Memory B cell (primary cell): Measurements from ENCODE around the gene COL23A1.

ENCODE experiments used
- ATAC-seq: fragments of 150-1000 bp; cut with Tn5 transposase; 2 replicates; pipeline ENCODE4 v1.10.0; 2021; ENCODE audit warnings: low read depth, mild to moderate bottlenecking, moderate library complexity
- DNase-seq, 2 donors: peaks; one replicate each; pipeline ENCODE4 v3.0.0; 2022; ENCODE audit warnings: low spot score in 2 of 2
- H3K27ac Mint-ChIP-seq: one replicate; pipeline ENCODE4 v1.8.0; 2022; ENCODE audit warnings: mild to moderate bottlenecking, moderate library complexity, mixed read lengths
- H3K27me3 Mint-ChIP-seq: one replicate; pipeline ENCODE4 v1.8.0; 2022; ENCODE audit warnings: mixed read lengths
- H3K36me3 Mint-ChIP-seq: one replicate; pipeline ENCODE4 v1.8.0; 2022; ENCODE audit warnings: mild to moderate bottlenecking, mixed read lengths
- H3K4me1 Mint-ChIP-seq: one replicate; pipeline ENCODE4 v1.8.0; 2022; ENCODE audit warnings: mixed read lengths
- H3K4me3 Mint-ChIP-seq: one replicate; pipeline ENCODE4 v1.8.0; 2022; ENCODE audit warnings: mild to moderate bottlenecking, moderate library complexity, mixed read lengths
- H3K9me3 Mint-ChIP-seq: one replicate; pipeline ENCODE4 v1.8.0; 2022; ENCODE audit warnings: mixed read lengths

Gene COL23A1

GRCh38 chr5:178421699-178422399 is 168.3 kb downstream of the COL23A1 start:
- DNase-seq (no peak), ATAC-seq (no peak)
- Mint-ChIP-seq H3K4me1 (no peaks in the 10 kb centered on the region), H3K36me3 (no peaks in the 10 kb centered on the region), H3K27me3 (peaks cover 5% of the 10 kb centered on the region), H3K9me3 (no peaks in the 10 kb centered on the region), H3K4me3 (no peak overlapping the region), H3K27ac (no peak overlapping the region)

- H3K4me1 Mint-ChIP-seq: no peaks in the 10 kb centered on the region
- DNase-seq: no peak
- no peak overlapping the region for H3K27ac Mint-ChIP-seq
- no peaks in the 10 kb centered on the region for H3K36me3 Mint-ChIP-seq
- H3K4me3 Mint-ChIP-seq: no peak overlapping the region
- ATAC-seq: no peak
- H3K27me3 Mint-ChIP-seq: peaks cover 5% of the 10 kb centered on the region
- H3K9me3 Mint-ChIP-seq: no peaks in the 10 kb centered on the region
Measured at GRCh38 chr5:178421128-178421527, 169.1 kb downstream of the COL23A1 start.

- Mint-ChIP-seq H3K27me3 (peaks cover 7% of the 10 kb centered on the region), H3K4me1 (no peaks in the 10 kb centered on the region), H3K4me3 (no peak overlapping the region), H3K36me3 (no peaks in the 10 kb centered on the region), H3K27ac (no peak overlapping the region), H3K9me3 (no peaks in the 10 kb centered on the region)
- ATAC-seq: no peak
- no peak for DNase-seq
Measured at GRCh38 chr5:178420354-178420781, 169.8 kb downstream of the COL23A1 start.

DNA sequence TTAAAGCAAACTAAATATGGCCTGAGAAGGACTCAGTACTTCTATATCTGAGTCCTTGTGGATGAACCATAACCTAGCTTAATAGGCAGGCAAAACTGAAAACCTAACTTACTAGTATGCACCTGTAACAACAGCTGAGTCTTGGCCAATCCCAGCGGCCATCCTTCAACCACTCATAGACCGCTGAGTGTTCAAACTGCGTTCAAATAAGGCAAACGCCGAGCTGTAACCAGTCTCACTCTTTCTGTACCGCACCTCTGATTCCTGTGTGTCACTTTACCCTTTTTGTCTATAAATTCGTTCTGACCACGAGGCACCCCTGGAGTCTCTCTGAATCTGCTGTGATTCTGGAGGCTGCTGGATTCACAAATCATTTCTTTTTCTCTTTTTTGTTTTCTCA is 170.5 kb downstream of the COL23A1 start:
- Mint-ChIP-seq H3K9me3 (no peaks in the 10 kb centered on the region), H3K36me3 (no peaks in the 10 kb centered on the region), H3K4me3 (no peak overlapping the region), H3K27me3 (peaks cover 7% of the 10 kb centered on the region), H3K4me1 (no peaks in the 10 kb centered on the region), H3K27ac (no peak overlapping the region)
- DNase-seq (no peak), ATAC-seq (no peak)

DNA sequence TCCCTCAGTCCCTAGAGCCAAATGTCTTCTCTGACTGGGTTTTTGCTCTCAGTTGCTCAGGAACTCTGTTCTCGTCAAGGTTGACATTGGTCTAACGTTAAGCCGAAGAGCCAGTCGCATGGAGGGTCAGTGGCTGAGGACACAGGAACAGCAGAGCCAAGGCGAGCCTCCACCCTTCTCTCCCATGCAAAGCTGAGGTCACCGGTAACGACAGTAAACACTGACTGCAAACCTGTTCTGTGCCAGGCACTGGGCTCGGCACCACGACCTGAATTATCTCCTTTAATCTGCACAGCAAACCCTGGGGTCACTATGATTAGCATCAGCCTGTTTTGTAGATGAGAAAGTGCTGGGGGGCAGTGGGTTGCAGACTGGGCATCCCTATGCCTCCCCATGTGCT is 171.0 kb downstream of the COL23A1 start:
- Mint-ChIP-seq H3K4me3 (no peak overlapping the region), H3K4me1 (no peaks in the 10 kb centered on the region), H3K9me3 (no peaks in the 10 kb centered on the region), H3K27ac (no peak overlapping the region), H3K27me3 (peaks cover 7% of the 10 kb centered on the region), H3K36me3 (no peaks in the 10 kb centered on the region)
- ATAC-seq: no peak
- DNase-seq: no peak

DNA sequence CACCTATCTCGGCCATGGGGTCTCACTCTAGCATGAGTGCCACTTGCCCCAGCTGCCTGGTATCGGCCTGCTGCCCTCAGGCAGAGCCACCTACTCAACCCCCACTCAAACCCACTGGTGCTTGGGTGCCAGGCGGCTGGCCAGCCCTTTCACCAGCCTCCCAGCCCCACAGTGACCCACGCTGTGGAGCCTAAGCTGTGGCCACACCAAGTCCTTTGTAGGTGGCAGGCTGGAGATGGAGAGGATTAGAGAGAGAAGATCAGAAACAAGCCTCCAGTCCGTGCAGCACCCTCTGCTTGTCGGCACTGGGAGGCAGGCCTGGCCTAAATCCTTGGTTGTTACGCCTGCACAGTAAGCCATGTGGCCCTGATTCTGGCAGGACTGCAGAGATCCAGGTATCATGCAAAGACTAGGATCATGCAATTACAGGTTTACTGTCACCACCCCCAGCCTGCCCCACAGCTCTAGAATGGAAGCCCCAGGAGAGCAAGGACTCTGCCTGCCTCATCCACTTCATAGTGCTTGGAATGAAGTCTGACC is 171.7 kb downstream of the COL23A1 start:
- DNase-seq (no peak), ATAC-seq (no peak)
- Mint-ChIP-seq H3K27me3 (peaks cover 7% of the 10 kb centered on the region), H3K36me3 (no peaks in the 10 kb centered on the region), H3K9me3 (no peaks in the 10 kb centered on the region), H3K4me3 (no peak overlapping the region), H3K4me1 (no peaks in the 10 kb centered on the region), H3K27ac (no peak overlapping the region)

DNA sequence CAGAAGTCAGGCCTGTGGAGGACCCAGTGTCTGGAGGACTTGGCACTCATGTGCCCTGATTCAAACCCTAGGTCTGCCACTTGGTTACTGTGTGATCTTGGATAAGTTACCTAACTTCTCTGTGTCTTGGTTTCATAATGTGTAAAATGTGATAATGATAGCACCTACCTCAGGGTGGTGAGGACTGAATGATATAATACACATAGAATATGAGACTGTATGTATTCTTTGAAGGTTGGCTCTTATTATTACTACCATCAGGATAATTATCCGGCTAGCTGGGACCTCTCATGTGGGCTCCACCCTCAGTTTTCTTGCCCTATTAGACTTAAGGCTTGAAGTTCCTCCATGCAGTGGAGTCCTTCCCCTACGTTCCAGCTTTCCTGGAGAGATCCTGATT is 172.2 kb downstream of the COL23A1 start:
- ATAC-seq (no peak), DNase-seq (no peak)
- Mint-ChIP-seq H3K27me3 (peaks cover 7% of the 10 kb centered on the region), H3K9me3 (no peaks in the 10 kb centered on the region), H3K4me3 (no peak overlapping the region), H3K4me1 (no peaks in the 10 kb centered on the region), H3K36me3 (no peaks in the 10 kb centered on the region), H3K27ac (no peak overlapping the region)

DNA sequence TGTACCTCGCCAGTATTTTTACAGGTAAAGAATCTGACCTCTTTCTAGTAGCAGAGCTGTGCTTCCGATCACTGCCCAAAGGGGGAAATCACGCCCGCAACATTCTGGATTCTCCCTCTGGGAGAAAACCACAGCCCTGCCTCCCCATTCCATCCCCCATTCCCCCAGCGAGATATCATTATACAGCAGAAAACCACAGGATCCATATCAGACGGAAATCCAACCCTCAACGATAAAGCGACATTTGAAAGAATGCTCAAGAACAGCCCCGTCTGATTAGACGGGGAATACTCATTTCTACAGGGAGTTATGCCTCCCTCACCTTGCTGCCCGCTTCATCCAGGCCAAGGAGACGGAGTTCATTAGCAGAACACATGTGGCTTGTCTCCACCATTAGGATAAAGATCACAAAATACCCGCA is 172.8 kb downstream of the COL23A1 start:
- H3K4me3 Mint-ChIP-seq: no peak overlapping the region
- DNase-seq (no peak), ATAC-seq (no peak)

GRCh38 chr5:178416919-178417318 is 173.3 kb downstream of the COL23A1 start:
- DNase-seq (no peak), ATAC-seq (no peak)
- H3K4me3 Mint-ChIP-seq: no peak overlapping the region
- peaks cover 7% of the 10 kb centered on the region for H3K27me3 Mint-ChIP-seq
- H3K27ac Mint-ChIP-seq: no peak overlapping the region
- H3K36me3 Mint-ChIP-seq: no peaks in the 10 kb centered on the region
- H3K9me3 Mint-ChIP-seq: no peaks in the 10 kb centered on the region
- no peaks in the 10 kb centered on the region for H3K4me1 Mint-ChIP-seq

More for the DNA sequence above, 172.8 kb downstream of the COL23A1 start:
- H3K9me3 Mint-ChIP-seq: no peaks in the 10 kb centered on the region
- H3K27ac Mint-ChIP-seq: no peak overlapping the region
- no peaks in the 10 kb centered on the region for H3K36me3 Mint-ChIP-seq
- peaks cover 7% of the 10 kb centered on the region for H3K27me3 Mint-ChIP-seq
- H3K4me1 Mint-ChIP-seq: no peaks in the 10 kb centered on the region

DNA sequence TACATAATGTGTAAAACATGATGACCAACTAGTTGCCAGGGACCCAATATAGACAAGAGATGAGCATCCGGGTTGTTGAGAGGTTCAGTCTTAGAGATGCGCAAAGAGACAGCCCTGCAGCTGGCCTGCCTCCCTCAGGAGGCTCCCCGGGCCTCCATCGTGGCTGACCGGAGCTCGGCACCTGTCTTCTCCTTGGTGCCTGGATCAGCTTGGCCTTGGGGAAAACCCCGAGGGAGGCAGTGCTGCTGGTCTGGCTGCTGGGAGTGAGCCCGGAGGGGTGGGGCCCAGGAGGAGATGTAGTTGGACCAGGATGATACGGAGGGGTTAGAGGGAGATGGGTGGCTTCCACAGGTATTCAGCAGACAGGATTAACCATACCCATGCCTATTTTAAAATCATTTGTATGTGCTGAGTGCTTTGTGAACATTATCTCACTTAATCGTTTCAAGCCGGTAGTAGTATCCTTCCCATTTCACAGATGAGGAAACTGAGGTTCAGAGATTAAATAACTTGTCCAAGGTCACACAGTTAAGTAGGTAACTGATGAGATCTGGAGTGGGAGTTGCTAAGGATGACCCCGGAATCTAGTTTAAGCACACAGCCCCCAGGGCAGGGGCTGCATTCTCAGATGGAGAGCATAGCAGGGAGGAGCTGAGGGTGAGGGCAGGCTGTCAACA is 173.8 kb downstream of the COL23A1 start:
- DNase-seq (no peak), ATAC-seq (no peak)
- Mint-ChIP-seq H3K4me3 (no peak overlapping the region), H3K27ac (no peak overlapping the region), H3K9me3 (no peaks in the 10 kb centered on the region), H3K4me1 (no peaks in the 10 kb centered on the region), H3K36me3 (no peaks in the 10 kb centered on the region), H3K27me3 (peaks cover 7% of the 10 kb centered on the region)

DNA sequence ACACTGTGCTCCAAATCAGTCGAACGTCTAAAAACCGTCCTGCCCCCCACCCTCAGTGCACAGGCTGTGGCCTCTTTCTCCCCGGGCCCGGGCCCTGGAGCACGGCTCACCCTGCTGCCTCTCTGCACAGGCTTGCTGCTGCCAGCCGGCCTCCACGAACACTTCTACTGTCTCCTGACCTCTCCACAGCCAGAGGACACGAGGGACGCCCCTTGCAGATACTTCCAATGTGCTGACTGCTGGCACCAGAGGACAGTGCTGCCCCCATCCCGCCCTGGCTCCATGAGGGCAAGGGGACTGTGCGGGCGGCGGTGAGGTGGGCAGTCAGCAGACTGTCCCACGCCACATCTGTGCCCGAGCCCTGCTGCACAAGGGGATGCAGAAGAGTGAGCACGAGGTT is 174.8 kb downstream of the COL23A1 start:
- Mint-ChIP-seq H3K27ac (no peak overlapping the region), H3K9me3 (no peaks in the 10 kb centered on the region), H3K36me3 (no peaks in the 10 kb centered on the region), H3K4me1 (no peaks in the 10 kb centered on the region), H3K27me3 (peaks cover 9% of the 10 kb centered on the region), H3K4me3 (no peak overlapping the region)
- DNase-seq (no peak), ATAC-seq (no peak)

GRCh38 chr5:178413988-178414387 is 176.2 kb downstream of the COL23A1 start:
- H3K4me1 Mint-ChIP-seq: no peaks in the 10 kb centered on the region
- no peaks in the 10 kb centered on the region for H3K36me3 Mint-ChIP-seq
- H3K4me3 Mint-ChIP-seq: no peak overlapping the region
- H3K9me3 Mint-ChIP-seq: no peaks in the 10 kb centered on the region
- peaks cover 7% of the 10 kb centered on the region for H3K27me3 Mint-ChIP-seq
- H3K27ac Mint-ChIP-seq: no peak overlapping the region
- DNase-seq (no peak), ATAC-seq (no peak)

GRCh38 chr5:178411083-178411482 is 179.1 kb downstream of the COL23A1 start:
- Mint-ChIP-seq H3K9me3 (peaks cover 9% of the 10 kb centered on the region), H3K36me3 (peaks cover 4% of the 10 kb centered on the region), H3K27ac (no peak overlapping the region), H3K27me3 (peaks cover 5% of the 10 kb centered on the region), H3K4me1 (no peaks in the 10 kb centered on the region), H3K4me3 (no peak overlapping the region)
- no peak for ATAC-seq
- no peak for DNase-seq

DNA sequence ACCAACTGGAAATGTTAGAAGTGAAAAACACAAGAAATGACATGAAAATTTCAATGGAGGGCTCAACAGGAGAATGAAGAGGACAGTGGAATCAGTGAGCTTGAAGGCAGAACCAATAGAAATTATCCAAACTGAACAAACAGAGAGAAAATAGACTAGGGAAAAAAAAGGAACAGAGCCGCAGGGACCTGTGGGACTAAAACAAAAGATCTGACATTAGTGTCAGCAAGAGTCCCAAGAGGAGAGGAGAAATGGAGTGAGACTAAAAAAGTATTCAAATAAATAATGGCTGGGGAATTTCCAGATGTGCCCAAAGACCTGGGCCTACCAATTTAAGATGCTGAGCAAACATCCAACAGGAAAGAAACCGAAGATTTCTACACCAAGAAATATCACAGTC is 182.5 kb downstream of the COL23A1 start:
- Mint-ChIP-seq H3K27me3 (peaks cover 11% of the 10 kb centered on the region), H3K36me3 (peaks cover 4% of the 10 kb centered on the region), H3K4me3 (no peak overlapping the region), H3K9me3 (peaks cover 11% of the 10 kb centered on the region), H3K4me1 (no peaks in the 10 kb centered on the region), H3K27ac (no peak overlapping the region)
- no peak for DNase-seq
- ATAC-seq: no peak
